MM.1S (cell line): Measurements from ENCODE around the gene SPACDR.

Experiments used
- CTCF ChIP-seq: fragments of 300-600 bp; sonication (generic); IDR thresholded peaks from 2 replicates; pipeline ENCODE4 v1.5.1; 2016; ENCODE audit warnings: antibody characterized with exemption, low read length, mixed read lengths
- EZH2phosphoT487 ChIP-seq: fragments of 300-600 bp; sonication (generic); IDR thresholded peaks from 2 replicates; pipeline ENCODE4 v1.6.1; 2018; ENCODE audit warnings: antibody characterized with exemption, low read length

- no peak for TF ChIP-seq CTCF
- TF ChIP-seq EZH2phosphoT487: no peak
Measured at GRCh38 chr7:100423315-100423714, 40.7 kb downstream of the SPACDR start.
